ENCODE measurements around the gene SETBP1. TPM values are rescaled to one million over a fixed set of nuclear protein-coding genes. Genes with fewer than 3 reads are reported as not detected.

Gene SETBP1
- total and polyA plus RNA-seq, 4 donors: 23.1 to 39.8 (median 27.8) TPM

- H3K27ac ChIP-seq (ENCODE audit: low read depth, low read length): no peak overlapping the region
- no peaks in the 10 kb centered on the region for H3K9me3 ChIP-seq (ENCODE audit: control insufficient read depth, insufficient read depth, low read length)
- no peak overlapping the region for H3K4me3 ChIP-seq (ENCODE audit: low read depth, low read length)
- H3K36me3 ChIP-seq (ENCODE audit: control insufficient read depth, insufficient read depth, low read length): no peaks in the 10 kb centered on the region
- no peaks in the 10 kb centered on the region for H3K27me3 ChIP-seq (ENCODE audit: control insufficient read depth, insufficient read depth, low read length)
- WGBS (ENCODE audit: insufficient coverage): 64% methylated on average over 3 of the region's 5 CpGs
- H3K4me1 ChIP-seq (ENCODE audit: control insufficient read depth, insufficient read depth, low read length): no peaks in the 10 kb centered on the region
- DNase-seq (ENCODE audit: low read depth in 4 of 6, low spot score in 6 of 6): no peak
Measured at GRCh38 chr18:45085916-45086624, 405.4 kb downstream of the SETBP1 start.

- H3K4me3 ChIP-seq (ENCODE audit: low read depth, low read length): no peak overlapping the region
- DNase-seq (ENCODE audit: low read depth in 4 of 6, low spot score in 6 of 6): no peak
- 100% methylated on average over 1 of the region's 3 CpGs for WGBS (ENCODE audit: insufficient coverage)
- no peaks in the 10 kb centered on the region for H3K4me1 ChIP-seq (ENCODE audit: control insufficient read depth, insufficient read depth, low read length)
- no peaks in the 10 kb centered on the region for H3K27me3 ChIP-seq (ENCODE audit: control insufficient read depth, insufficient read depth, low read length)
- H3K36me3 ChIP-seq (ENCODE audit: control insufficient read depth, insufficient read depth, low read length): no peaks in the 10 kb centered on the region
- H3K27ac ChIP-seq (ENCODE audit: low read depth, low read length): no peak overlapping the region
- H3K9me3 ChIP-seq (ENCODE audit: control insufficient read depth, insufficient read depth, low read length): no peaks in the 10 kb centered on the region
Measured at GRCh38 chr18:45086777-45087176, 406.1 kb downstream of the SETBP1 start.

GRCh38 chr18:45090526-45091140, 409.9 kb downstream of the SETBP1 start:
- Histone ChIP-seq H3K9me3 (ENCODE audit: control insufficient read depth, insufficient read depth, low read length) (no peaks in the 10 kb centered on the region), H3K4me3 (ENCODE audit: low read depth, low read length) (no peak overlapping the region), H3K36me3 (ENCODE audit: control insufficient read depth, insufficient read depth, low read length) (no peaks in the 10 kb centered on the region), H3K27me3 (ENCODE audit: control insufficient read depth, insufficient read depth, low read length) (no peaks in the 10 kb centered on the region), H3K27ac (ENCODE audit: low read depth, low read length) (no peak overlapping the region), H3K4me1 (ENCODE audit: control insufficient read depth, insufficient read depth, low read length) (no peaks in the 10 kb centered on the region)
- WGBS (ENCODE audit: insufficient coverage): 78% methylated on average over 3 of the region's 7 CpGs
- no peak for DNase-seq (ENCODE audit: low read depth in 4 of 6, low spot score in 6 of 6)

GRCh38 chr18:45100321-45101105, 419.8 kb downstream of the SETBP1 start:
- Histone ChIP-seq H3K27me3 (ENCODE audit: control insufficient read depth, insufficient read depth, low read length) (no peaks in the 10 kb centered on the region), H3K9me3 (ENCODE audit: control insufficient read depth, insufficient read depth, low read length) (no peaks in the 10 kb centered on the region), H3K4me1 (ENCODE audit: control insufficient read depth, insufficient read depth, low read length) (no peaks in the 10 kb centered on the region), H3K27ac (ENCODE audit: low read depth, low read length) (no peak overlapping the region), H3K36me3 (ENCODE audit: control insufficient read depth, insufficient read depth, low read length) (no peaks in the 10 kb centered on the region), H3K4me3 (ENCODE audit: low read depth, low read length) (no peak overlapping the region)
- WGBS (ENCODE audit: insufficient coverage): no CpG with 5 or more reads among the region's 4 CpGs
- DNase-seq (ENCODE audit: low read depth in 4 of 6, low spot score in 6 of 6): no peak

GRCh38 chr18:45102126-45102525, 421.4 kb downstream of the SETBP1 start:
- WGBS (ENCODE audit: insufficient coverage): 100% methylated on average over 2 of the region's 3 CpGs
- Histone ChIP-seq H3K36me3 (ENCODE audit: control insufficient read depth, insufficient read depth, low read length) (no peaks in the 10 kb centered on the region), H3K27ac (ENCODE audit: low read depth, low read length) (no peak overlapping the region), H3K4me3 (ENCODE audit: low read depth, low read length) (no peak overlapping the region), H3K4me1 (ENCODE audit: control insufficient read depth, insufficient read depth, low read length) (no peaks in the 10 kb centered on the region), H3K9me3 (ENCODE audit: control insufficient read depth, insufficient read depth, low read length) (no peaks in the 10 kb centered on the region), H3K27me3 (ENCODE audit: control insufficient read depth, insufficient read depth, low read length) (no peaks in the 10 kb centered on the region)
- DNase-seq (ENCODE audit: low read depth in 4 of 6, low spot score in 6 of 6): no peak

GRCh38 chr18:45102863-45103262, 422.2 kb downstream of the SETBP1 start:
- no peak overlapping the region for H3K27ac ChIP-seq (ENCODE audit: low read depth, low read length)
- H3K4me1 ChIP-seq (ENCODE audit: control insufficient read depth, insufficient read depth, low read length): no peaks in the 10 kb centered on the region
- H3K9me3 ChIP-seq (ENCODE audit: control insufficient read depth, insufficient read depth, low read length): no peaks in the 10 kb centered on the region
- no peak for DNase-seq (ENCODE audit: low read depth in 4 of 6, low spot score in 6 of 6)
- no peak overlapping the region for H3K4me3 ChIP-seq (ENCODE audit: low read depth, low read length)
- H3K36me3 ChIP-seq (ENCODE audit: control insufficient read depth, insufficient read depth, low read length): no peaks in the 10 kb centered on the region
- WGBS (ENCODE audit: insufficient coverage): 75% methylated on average over 3 of the region's 6 CpGs
- H3K27me3 ChIP-seq (ENCODE audit: control insufficient read depth, insufficient read depth, low read length): no peaks in the 10 kb centered on the region

GRCh38 chr18:45103319-45104048, 422.8 kb downstream of the SETBP1 start:
- H3K36me3 ChIP-seq (ENCODE audit: control insufficient read depth, insufficient read depth, low read length): no peaks in the 10 kb centered on the region
- DNase-seq (ENCODE audit: low read depth in 4 of 6, low spot score in 6 of 6): no peak
- no peaks in the 10 kb centered on the region for H3K27me3 ChIP-seq (ENCODE audit: control insufficient read depth, insufficient read depth, low read length)
- WGBS (ENCODE audit: insufficient coverage): 89% methylated on average over 1 of the region's 5 CpGs
- no peak overlapping the region for H3K27ac ChIP-seq (ENCODE audit: low read depth, low read length)
- H3K9me3 ChIP-seq (ENCODE audit: control insufficient read depth, insufficient read depth, low read length): no peaks in the 10 kb centered on the region
- no peak overlapping the region for H3K4me3 ChIP-seq (ENCODE audit: low read depth, low read length)
- H3K4me1 ChIP-seq (ENCODE audit: control insufficient read depth, insufficient read depth, low read length): no peaks in the 10 kb centered on the region

GRCh38 chr18:45104049-45104395, 423.3 kb downstream of the SETBP1 start:
- no CpG with 5 or more reads among the region's 1 CpG for WGBS (ENCODE audit: insufficient coverage)
- no peaks in the 10 kb centered on the region for H3K9me3 ChIP-seq (ENCODE audit: control insufficient read depth, insufficient read depth, low read length)
- no peak overlapping the region for H3K27ac ChIP-seq (ENCODE audit: low read depth, low read length)
- no peaks in the 10 kb centered on the region for H3K27me3 ChIP-seq (ENCODE audit: control insufficient read depth, insufficient read depth, low read length)
- DNase-seq (ENCODE audit: low read depth in 4 of 6, low spot score in 6 of 6): peak in 3 of 6 donors; percentile 5 to 61 (median 51)
- H3K4me1 ChIP-seq (ENCODE audit: control insufficient read depth, insufficient read depth, low read length): no peaks in the 10 kb centered on the region
- H3K36me3 ChIP-seq (ENCODE audit: control insufficient read depth, insufficient read depth, low read length): no peaks in the 10 kb centered on the region
- H3K4me3 ChIP-seq (ENCODE audit: low read depth, low read length): no peak overlapping the region

- H3K36me3 ChIP-seq (ENCODE audit: control insufficient read depth, insufficient read depth, low read length): no peaks in the 10 kb centered on the region
- no peaks in the 10 kb centered on the region for H3K27me3 ChIP-seq (ENCODE audit: control insufficient read depth, insufficient read depth, low read length)
- H3K9me3 ChIP-seq (ENCODE audit: control insufficient read depth, insufficient read depth, low read length): no peaks in the 10 kb centered on the region
- no CpG with 5 or more reads among the region's 2 CpGs for WGBS (ENCODE audit: insufficient coverage)
- no peak for DNase-seq (ENCODE audit: low read depth in 4 of 6, low spot score in 6 of 6)
- H3K27ac ChIP-seq (ENCODE audit: low read depth, low read length): no peak overlapping the region
- no peak overlapping the region for H3K4me3 ChIP-seq (ENCODE audit: low read depth, low read length)
- H3K4me1 ChIP-seq (ENCODE audit: control insufficient read depth, insufficient read depth, low read length): no peaks in the 10 kb centered on the region
Measured at GRCh38 chr18:45106331-45106774, 425.7 kb downstream of the SETBP1 start.

Measured in spinal cord (tissue), 10 donors.